ENCODE results near the gene OR1E2. TPM values are rescaled to one million over a fixed set of nuclear protein-coding genes. Genes with fewer than 3 reads are reported as not detected.

The OR1E2 gene
- total and polyA plus RNA-seq, 2 of the 13 experiments (the other 11 are each of a cell fraction or from before 2014, with no cell fraction given), result not detected

- TF ChIP-seq XRCC5 (optimal IDR thresholded peaks at IDR 0.05; ENCODE audit: low read length), result no peak
- TF ChIP-seq ATF7-NPFF (CRISPR knock-in tag; IDR thresholded peaks at IDR 0.05; ENCODE audit: low read depth), result no peak
- no peak for TF ChIP-seq ZNF160 (CRISPR knock-in tag; IDR thresholded peaks at IDR 0.05)
- no peak for TF ChIP-seq ZNF513 (CRISPR knock-in tag; conservative IDR thresholded peaks at IDR 0.05)
- TF ChIP-seq NFKBIZ (CRISPR knock-in tag; IDR thresholded peaks at IDR 0.05), result no peak
- no peak for TF ChIP-seq NFAT5 (CRISPR knock-in tag; IDR thresholded peaks at IDR 0.05)
- TF ChIP-seq, protein P1, sequence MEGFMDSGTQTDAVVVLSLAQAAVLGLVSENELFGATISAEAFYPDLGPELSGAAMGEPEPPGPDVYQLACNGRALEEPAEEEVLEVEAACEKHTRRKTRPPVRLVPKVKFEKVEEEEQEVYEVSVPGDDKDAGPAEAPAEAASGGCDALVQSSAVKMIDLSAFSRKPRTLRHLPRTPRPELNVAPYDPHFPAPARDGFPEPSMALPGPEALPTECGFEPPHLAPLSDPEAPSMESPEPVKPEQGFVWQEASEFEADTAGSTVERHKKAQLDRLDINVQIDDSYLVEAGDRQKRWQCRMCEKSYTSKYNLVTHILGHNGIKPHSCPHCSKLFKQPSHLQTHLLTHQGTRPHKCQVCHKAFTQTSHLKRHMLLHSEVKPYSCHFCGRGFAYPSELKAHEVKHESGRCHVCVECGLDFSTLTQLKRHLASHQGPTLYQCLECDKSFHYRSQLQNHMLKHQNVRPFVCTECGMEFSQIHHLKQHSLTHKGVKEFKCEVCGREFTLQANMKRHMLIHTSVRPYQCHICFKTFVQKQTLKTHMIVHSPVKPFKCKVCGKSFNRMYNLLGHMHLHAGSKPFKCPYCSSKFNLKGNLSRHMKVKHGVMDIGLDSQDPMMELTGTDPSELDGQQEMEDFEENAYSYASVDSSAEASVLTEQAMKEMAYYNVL (CRISPR knock-in tag; IDR thresholded peaks at IDR 0.05; ENCODE audit: borderline replicate concordance), result no peak
- ATAC-seq, result no peak
- BruUV-seq (replicated peaks), result no TSS peak
Observed at GRCh38 chr17:3482852-3483251, 49.2 kb upstream of the OR1E2 start.

More at GRCh38 chr17:3482852-3483251, 49.2 kb upstream of the OR1E2 start:
- Histone ChIP-seq H3K27ac (ENCODE audit: extremely low read length, insufficient read depth, low read length) (no peak overlapping the region), H3K9ac (ENCODE audit: insufficient read depth, low read depth, low read length) (no peak overlapping the region), H3K9me3 (ENCODE audit: low read length) (no peaks in the 10 kb centered on the region), H2AFZ (ENCODE audit: low read length) (no peak overlapping the region), H3K4me3 (replicated peaks in 1 of 3; ENCODE audit: insufficient read depth in 1 of 3, low read depth in 2 of 3, low read length in 3 of 3) (no peak overlapping the region), H3K79me2 (ENCODE audit: insufficient read depth, low read length) (no peaks in the 10 kb centered on the region), H4K20me1 (ENCODE audit: insufficient read depth, low read length) (no peaks in the 10 kb centered on the region), H3K36me3 (replicated peaks in 1 of 2; ENCODE audit: control insufficient read depth in 1 of 2, insufficient read depth in 2 of 2, low read length in 2 of 2) (no peaks in the 10 kb centered on the region), H3K4me1 (ENCODE audit: insufficient read depth, low read length) (no peaks in the 10 kb centered on the region), H3K27me3 (ENCODE audit: control insufficient read depth in 1 of 2, insufficient read depth in 2 of 2, low read length in 2 of 2) (peaks cover 0 to 3% of the 10 kb centered on the region in 2 experiments; a peak in 1 of 5 replicates), H3K4me2 (ENCODE audit: low read depth, low read length) (no peak overlapping the region)
- CTCF ChIA-PET (ENCODE audit: low intra/inter-chr PET ratio, low total read pairs), result no interaction called here
- 55% methylated on average over 3 of the region's 3 CpGs for WGBS (ENCODE audit: low lambda C conversion rate)
- DNase-seq (ENCODE audit: low spot score), result no peak
- intact Hi-C loops (cut with micrococcal nuclease; ENCODE audit: unreplicated experiment), result no loop called here
- FAIRE-seq, result no peak
- in situ Hi-C loops (cut with HindIII; ENCODE audit: extremely low pct_ligation_motif_present, low pct_unique_long_range_greater_than_20kb), result no loop called here
- POLR2A ChIA-PET, result no interaction called here
